Activated naive CD4-positive, alpha-beta T cell treated with anti-CD3 and anti-CD28 coated beads, Interleukin-2, amount 50 U/mL, for 24 hours (primary cell): ENCODE data around the gene TAMALIN.
A peak's percentile ranks its signal among the peaks of the same experiment; 100 is the strongest.

Source experiments
- H3K27ac Mint-ChIP-seq: one replicate; pipeline ENCODE4 v1.8.0; 2021; ENCODE audit warnings: mild to moderate bottlenecking, mixed read lengths
- H3K27me3 Mint-ChIP-seq: one replicate; pipeline ENCODE4 v1.8.0; 2021; ENCODE audit warnings: mixed read lengths
- H3K36me3 Mint-ChIP-seq: one replicate; pipeline ENCODE4 v1.8.0; 2021; ENCODE audit warnings: mixed read lengths
- H3K4me1 Mint-ChIP-seq: one replicate; pipeline ENCODE4 v1.8.0; 2021; ENCODE audit warnings: mixed read lengths
- H3K4me3 Mint-ChIP-seq: one replicate; pipeline ENCODE4 v1.8.0; 2021; ENCODE audit warnings: mild to moderate bottlenecking, mixed read lengths
- H3K9me3 Mint-ChIP-seq: one replicate; pipeline ENCODE4 v1.8.0; 2021; ENCODE audit warnings: mixed read lengths

The TAMALIN gene

GRCh38 chr12:52018433-52019112 is 11.8 kb downstream of the TAMALIN start:
- H3K27me3 Mint-ChIP-seq = no peaks in the 10 kb centered on the region
- H3K4me3 Mint-ChIP-seq = no peak overlapping the region
- H3K27ac Mint-ChIP-seq = no peak overlapping the region

GRCh38 chr12:52019113-52019770 is 12.5 kb downstream of the TAMALIN start:
- peaks cover 25% of the 10 kb centered on the region for H3K4me1 Mint-ChIP-seq
- H3K36me3 Mint-ChIP-seq = no peaks in the 10 kb centered on the region
- no peaks in the 10 kb centered on the region for H3K9me3 Mint-ChIP-seq
- H3K27me3 Mint-ChIP-seq = no peaks in the 10 kb centered on the region
- H3K4me3 Mint-ChIP-seq = no peak overlapping the region
- H3K27ac Mint-ChIP-seq = no peak overlapping the region

More at GRCh38 chr12:52018433-52019112, 11.8 kb downstream of the TAMALIN start:
- Mint-ChIP-seq H3K36me3 (no peaks in the 10 kb centered on the region), H3K9me3 (no peaks in the 10 kb centered on the region), H3K4me1 (peaks cover 19% of the 10 kb centered on the region)

GRCh38 chr12:52020539-52021336 is 14.0 kb downstream of the TAMALIN start:
- no peaks in the 10 kb centered on the region for H3K36me3 Mint-ChIP-seq
- H3K4me3 Mint-ChIP-seq = no peak overlapping the region
- no peaks in the 10 kb centered on the region for H3K27me3 Mint-ChIP-seq
- peaks cover 38% of the 10 kb centered on the region for H3K4me1 Mint-ChIP-seq
- peak overlapping the region; percentile 52 for H3K27ac Mint-ChIP-seq
- H3K9me3 Mint-ChIP-seq = no peaks in the 10 kb centered on the region

GRCh38 chr12:52022841-52023181 is 16.1 kb downstream of the TAMALIN start:
- no peaks in the 10 kb centered on the region for H3K27me3 Mint-ChIP-seq
- H3K27ac Mint-ChIP-seq = no peak overlapping the region
- H3K36me3 Mint-ChIP-seq = no peaks in the 10 kb centered on the region
- H3K4me1 Mint-ChIP-seq = peaks cover 42% of the 10 kb centered on the region
- no peaks in the 10 kb centered on the region for H3K9me3 Mint-ChIP-seq
- H3K4me3 Mint-ChIP-seq = peak overlapping the region; percentile 65

- no peaks in the 10 kb centered on the region for H3K27me3 Mint-ChIP-seq
- peaks cover 42% of the 10 kb centered on the region for H3K4me1 Mint-ChIP-seq
- H3K36me3 Mint-ChIP-seq = no peaks in the 10 kb centered on the region
- peak overlapping the region; percentile 87 for H3K4me3 Mint-ChIP-seq
- no peaks in the 10 kb centered on the region for H3K9me3 Mint-ChIP-seq
- peak overlapping the region; percentile 52 for H3K27ac Mint-ChIP-seq
Measured at GRCh38 chr12:52023182-52023975, 16.6 kb downstream of the TAMALIN start.

- H3K27me3 Mint-ChIP-seq = no peaks in the 10 kb centered on the region
- no peaks in the 10 kb centered on the region for H3K9me3 Mint-ChIP-seq
- H3K4me1 Mint-ChIP-seq = peaks cover 42% of the 10 kb centered on the region
- H3K27ac Mint-ChIP-seq = peak overlapping the region; percentile 95
- H3K4me3 Mint-ChIP-seq = peak overlapping the region; percentile 87
- no peaks in the 10 kb centered on the region for H3K36me3 Mint-ChIP-seq
Measured at GRCh38 chr12:52023976-52024688, 17.4 kb downstream of the TAMALIN start.

- peak overlapping the region; percentile 95 for H3K27ac Mint-ChIP-seq
- H3K36me3 Mint-ChIP-seq = no peaks in the 10 kb centered on the region
- H3K4me3 Mint-ChIP-seq = peak overlapping the region; percentile 87
- H3K9me3 Mint-ChIP-seq = no peaks in the 10 kb centered on the region
- H3K4me1 Mint-ChIP-seq = peaks cover 42% of the 10 kb centered on the region
- H3K27me3 Mint-ChIP-seq = no peaks in the 10 kb centered on the region
Measured at GRCh38 chr12:52024845-52025230, 18.1 kb downstream of the TAMALIN start.

GRCh38 chr12:52026263-52026662 is 19.5 kb downstream of the TAMALIN start:
- Mint-ChIP-seq H3K4me3 (no peak overlapping the region), H3K27ac (no peak overlapping the region), H3K36me3 (no peaks in the 10 kb centered on the region), H3K9me3 (no peaks in the 10 kb centered on the region), H3K27me3 (no peaks in the 10 kb centered on the region), H3K4me1 (peaks cover 28% of the 10 kb centered on the region)

GRCh38 chr12:52027085-52027843 is 20.5 kb downstream of the TAMALIN start:
- Mint-ChIP-seq H3K27ac (no peak overlapping the region), H3K36me3 (no peaks in the 10 kb centered on the region), H3K9me3 (no peaks in the 10 kb centered on the region), H3K4me1 (peaks cover 33% of the 10 kb centered on the region), H3K27me3 (no peaks in the 10 kb centered on the region), H3K4me3 (no peak overlapping the region)

GRCh38 chr12:52029685-52030084 is 22.9 kb downstream of the TAMALIN start:
- no peak overlapping the region for H3K4me3 Mint-ChIP-seq
- peaks cover 37% of the 10 kb centered on the region for H3K4me1 Mint-ChIP-seq
- no peak overlapping the region for H3K27ac Mint-ChIP-seq
- H3K9me3 Mint-ChIP-seq = no peaks in the 10 kb centered on the region
- H3K36me3 Mint-ChIP-seq = no peaks in the 10 kb centered on the region
- H3K27me3 Mint-ChIP-seq = no peaks in the 10 kb centered on the region

- Mint-ChIP-seq H3K27me3 (no peaks in the 10 kb centered on the region), H3K36me3 (no peaks in the 10 kb centered on the region), H3K9me3 (no peaks in the 10 kb centered on the region), H3K4me3 (peak overlapping the region; percentile 80), H3K27ac (peak overlapping the region; percentile 83), H3K4me1 (peaks cover 40% of the 10 kb centered on the region)
Measured at GRCh38 chr12:52032446-52032803, 25.7 kb downstream of the TAMALIN start.

GRCh38 chr12:52032804-52033445 is 26.2 kb downstream of the TAMALIN start:
- peak overlapping the region; percentile 80 for H3K4me3 Mint-ChIP-seq
- peak overlapping the region; percentile 83 for H3K27ac Mint-ChIP-seq
- H3K36me3 Mint-ChIP-seq = no peaks in the 10 kb centered on the region
- H3K27me3 Mint-ChIP-seq = no peaks in the 10 kb centered on the region
- peaks cover 40% of the 10 kb centered on the region for H3K4me1 Mint-ChIP-seq
- no peaks in the 10 kb centered on the region for H3K9me3 Mint-ChIP-seq

GRCh38 chr12:52033446-52034140 is 26.8 kb downstream of the TAMALIN start:
- no peaks in the 10 kb centered on the region for H3K9me3 Mint-ChIP-seq
- H3K36me3 Mint-ChIP-seq = no peaks in the 10 kb centered on the region
- H3K4me3 Mint-ChIP-seq = peak overlapping the region; percentile 80
- no peaks in the 10 kb centered on the region for H3K27me3 Mint-ChIP-seq
- H3K27ac Mint-ChIP-seq = peak overlapping the region; percentile 30
- H3K4me1 Mint-ChIP-seq = peaks cover 46% of the 10 kb centered on the region
